ENCODE results near the gene UMODL1.

DNA sequence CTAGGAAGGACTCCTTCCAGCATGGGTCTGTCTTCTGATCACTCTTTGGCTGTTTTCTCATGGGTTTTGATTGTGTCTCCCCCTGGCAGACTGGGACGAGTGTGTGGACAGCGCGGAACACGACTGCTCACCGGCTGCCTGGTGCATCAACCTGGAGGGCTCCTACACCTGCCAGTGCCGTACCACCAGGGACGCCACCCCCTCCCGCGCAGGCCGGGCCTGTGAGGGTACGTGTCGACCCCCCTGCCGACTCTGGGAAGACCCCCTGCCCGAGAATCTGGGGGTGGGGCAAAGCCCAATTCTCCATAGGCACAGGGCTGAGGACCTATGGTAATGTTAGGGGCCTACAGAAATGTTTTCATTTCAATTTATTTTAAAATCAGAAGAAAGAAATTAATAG is 38.4 kb downstream of the UMODL1 start:
- TF ChIP-seq, protein P1, sequence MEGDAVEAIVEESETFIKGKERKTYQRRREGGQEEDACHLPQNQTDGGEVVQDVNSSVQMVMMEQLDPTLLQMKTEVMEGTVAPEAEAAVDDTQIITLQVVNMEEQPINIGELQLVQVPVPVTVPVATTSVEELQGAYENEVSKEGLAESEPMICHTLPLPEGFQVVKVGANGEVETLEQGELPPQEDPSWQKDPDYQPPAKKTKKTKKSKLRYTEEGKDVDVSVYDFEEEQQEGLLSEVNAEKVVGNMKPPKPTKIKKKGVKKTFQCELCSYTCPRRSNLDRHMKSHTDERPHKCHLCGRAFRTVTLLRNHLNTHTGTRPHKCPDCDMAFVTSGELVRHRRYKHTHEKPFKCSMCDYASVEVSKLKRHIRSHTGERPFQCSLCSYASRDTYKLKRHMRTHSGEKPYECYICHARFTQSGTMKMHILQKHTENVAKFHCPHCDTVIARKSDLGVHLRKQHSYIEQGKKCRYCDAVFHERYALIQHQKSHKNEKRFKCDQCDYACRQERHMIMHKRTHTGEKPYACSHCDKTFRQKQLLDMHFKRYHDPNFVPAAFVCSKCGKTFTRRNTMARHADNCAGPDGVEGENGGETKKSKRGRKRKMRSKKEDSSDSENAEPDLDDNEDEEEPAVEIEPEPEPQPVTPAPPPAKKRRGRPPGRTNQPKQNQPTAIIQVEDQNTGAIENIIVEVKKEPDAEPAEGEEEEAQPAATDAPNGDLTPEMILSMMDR (IDR thresholded peaks at IDR 0.05; ENCODE audit: extremely low read depth in 1 of 2, insufficient read depth in 1 of 2, low read depth in 1 of 2, low read length in 2 of 2) = no peak
- TF ChIP-seq GATA2 (IDR thresholded peaks at IDR 0.05; ENCODE audit: insufficient read depth, insufficient read length, low read depth, low read length) = no peak
- TF ChIP-seq POLR2A (IDR thresholded peaks at IDR 0.05; ENCODE audit: low read depth, low read length) = no peak
- TF ChIP-seq POLR2AphosphoS5 (IDR thresholded peaks at IDR 0.05; ENCODE audit: insufficient read depth, low read depth, low read length) = no peak
- no peak for TF ChIP-seq JUN (IDR thresholded peaks at IDR 0.05; ENCODE audit: borderline replicate concordance, insufficient read depth, insufficient read length, low read depth)

Data from endothelial cell of umbilical vein (primary cell).